CD4-positive, alpha-beta T cell treated with Interleukin-1 beta for 1 hour (primary cell): Measurements from ENCODE around the gene NFATC2.
A peak's percentile ranks its signal among the peaks of the same experiment; 100 is the strongest.

Experiments
- DNase-seq, 2 donors: peaks; one replicate each; pipeline ENCODE4 v3.0.0-alpha.2; 2020 to 2022

The NFATC2 gene

DNA sequence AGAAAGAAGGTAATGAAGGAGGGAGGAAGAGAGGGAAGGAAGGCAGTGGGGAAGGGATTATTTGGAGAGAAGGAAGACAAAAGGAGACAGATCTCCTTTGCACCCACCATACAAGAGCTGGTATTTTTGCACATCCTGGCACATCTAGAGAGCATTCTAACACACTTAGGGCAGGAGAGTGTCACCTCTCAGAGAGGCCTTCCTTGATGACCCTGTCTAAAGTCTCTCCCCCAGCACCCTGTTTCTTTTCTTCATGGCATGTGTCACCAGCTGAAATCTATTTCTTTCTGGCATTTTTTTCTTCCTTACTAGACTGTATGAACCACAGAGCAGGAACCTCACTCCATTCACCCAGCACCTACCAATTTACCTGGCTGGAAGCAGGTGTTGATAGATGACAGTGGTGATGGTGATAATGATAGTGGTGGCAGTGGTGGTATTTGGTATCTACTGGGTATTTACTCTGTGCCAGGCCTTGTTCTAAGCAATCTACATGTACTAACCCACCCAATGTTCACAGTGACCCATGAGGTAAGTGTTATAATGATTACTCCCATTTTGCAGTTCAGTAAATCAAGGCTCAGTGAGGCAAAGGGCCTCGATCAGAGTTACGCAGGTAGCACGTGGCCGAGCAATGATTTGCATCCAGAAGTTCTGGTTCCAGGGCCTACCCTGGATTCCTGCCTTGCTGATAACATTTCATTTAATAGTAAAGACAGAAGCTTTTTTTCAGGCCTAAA, 131.8 kb downstream of the NFATC2 start:
- no peak for DNase-seq

DNA sequence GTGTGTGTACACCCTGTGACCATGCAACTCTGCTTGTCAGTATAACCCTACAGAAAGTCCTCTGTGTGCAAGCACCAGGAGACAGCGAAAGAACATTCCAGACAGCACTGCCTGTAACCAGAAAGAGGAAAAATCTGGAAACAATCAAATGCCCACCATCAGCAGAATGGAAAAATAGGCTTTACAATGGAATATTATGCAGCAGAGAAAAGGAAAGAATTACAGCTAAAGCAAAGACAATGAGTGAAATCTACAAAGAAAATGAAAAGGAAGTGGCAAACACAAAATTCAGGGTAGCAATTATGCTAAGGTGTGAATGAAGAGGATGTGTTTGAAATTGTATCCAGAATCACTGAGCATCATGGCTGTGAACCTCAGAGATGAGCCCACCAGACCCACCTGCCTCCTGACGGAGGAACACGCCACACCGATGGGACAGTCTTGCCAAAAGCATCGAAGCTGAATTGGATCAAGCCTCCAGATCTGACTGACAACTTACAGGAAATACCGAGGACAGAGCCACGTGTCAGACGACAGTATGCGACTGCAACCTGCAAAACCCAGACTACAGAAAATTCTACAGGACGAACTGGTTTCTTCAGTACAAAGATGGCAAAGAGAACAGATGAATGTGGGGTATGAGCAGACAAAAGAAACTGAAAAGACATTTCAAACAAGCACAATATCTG, 133.2 kb downstream of the NFATC2 start:
- DNase-seq = no peak

DNA sequence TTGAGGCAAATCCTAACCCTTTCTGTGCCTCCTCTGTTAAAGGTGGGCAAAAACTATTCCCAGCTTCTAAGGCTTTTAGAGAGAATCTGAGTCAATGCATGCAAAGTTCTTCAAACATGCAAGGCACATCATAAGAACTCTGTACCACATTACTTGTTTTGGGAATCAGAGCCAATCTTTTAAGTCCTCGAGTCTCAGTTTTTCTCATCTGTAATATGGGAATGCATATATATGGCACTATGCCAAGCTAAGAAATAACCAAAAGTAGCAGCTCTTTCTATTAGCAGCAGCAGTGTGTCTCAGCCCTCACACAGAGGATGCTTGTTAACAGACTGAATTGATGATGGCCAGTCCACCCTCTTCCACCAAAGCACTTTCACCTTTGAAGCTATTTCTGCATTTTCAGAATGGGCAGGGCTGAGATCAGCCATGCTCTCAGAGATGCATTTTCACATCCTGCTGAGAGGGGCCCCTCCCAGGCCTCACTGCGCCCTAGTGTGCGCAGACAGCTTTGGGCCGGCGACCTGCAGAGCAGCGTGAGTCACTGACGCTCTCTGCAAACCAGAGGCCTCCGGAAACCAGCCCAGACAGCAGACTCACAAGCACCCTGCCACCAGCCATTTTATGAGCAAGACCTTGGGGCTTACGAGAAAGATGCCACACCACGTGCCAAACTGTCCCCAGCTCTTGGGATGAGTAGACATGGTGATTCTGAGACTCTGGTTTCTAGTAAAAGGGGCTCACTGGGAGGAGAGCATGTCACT, 138.0 kb downstream of the NFATC2 start:
- peak; percentile 89 to 90 for DNase-seq

DNA sequence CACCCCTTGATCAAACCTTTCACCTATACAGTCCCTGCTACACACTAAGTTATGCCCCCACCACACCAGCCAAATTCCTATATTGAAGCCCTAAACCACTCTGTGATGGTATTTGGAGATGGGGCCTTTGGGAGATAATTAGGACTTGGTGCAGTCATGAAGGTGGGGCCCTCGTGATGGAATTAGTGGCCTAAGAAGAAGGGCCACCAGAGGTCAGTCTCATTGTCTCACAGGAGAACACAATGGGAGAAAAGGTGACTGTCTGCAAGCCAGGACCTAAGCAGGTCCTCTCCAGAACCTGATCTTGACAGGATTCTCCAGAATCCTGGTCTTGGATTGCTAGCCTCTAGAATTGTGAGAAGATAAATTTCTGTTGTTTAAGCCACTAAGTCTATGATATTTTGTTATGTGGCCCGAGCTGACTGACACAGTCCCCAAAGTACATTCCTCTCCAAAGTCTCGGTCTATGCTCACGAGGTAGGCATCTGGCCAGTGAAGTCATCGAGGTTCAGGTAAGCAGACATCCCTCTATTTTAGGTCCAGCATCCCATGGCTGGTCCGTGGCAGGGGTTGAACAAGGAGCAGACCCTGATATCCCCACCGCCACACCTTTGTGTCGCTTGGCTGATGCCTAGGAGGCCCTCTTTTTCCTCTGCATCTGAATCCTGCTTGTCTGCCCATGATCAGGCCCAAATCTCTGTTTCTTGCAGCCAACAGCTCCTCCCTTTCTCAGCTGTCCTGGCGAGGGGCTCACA, 138.9 kb downstream of the NFATC2 start:
- DNase-seq = no peak

DNA sequence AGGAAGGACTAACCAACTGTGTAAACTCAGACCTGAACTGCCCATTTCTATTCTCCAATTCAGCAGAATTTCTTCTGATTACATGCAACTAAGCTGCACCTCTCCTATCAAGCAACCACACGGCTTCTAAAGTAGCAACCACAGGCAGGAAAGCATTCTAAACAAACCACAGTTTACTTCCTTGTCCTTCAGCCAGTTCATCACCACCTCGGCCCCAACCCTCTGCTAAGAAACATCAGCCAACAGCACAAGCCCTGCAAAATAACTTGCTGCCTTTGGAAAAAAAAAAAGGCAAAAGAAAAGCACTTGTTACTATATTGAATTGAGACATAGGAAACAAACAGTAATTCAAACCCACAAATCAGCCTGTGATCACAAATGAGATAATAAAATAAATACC, 140.3 kb downstream of the NFATC2 start:
- peak; percentile 51 to 64 for DNase-seq

DNA sequence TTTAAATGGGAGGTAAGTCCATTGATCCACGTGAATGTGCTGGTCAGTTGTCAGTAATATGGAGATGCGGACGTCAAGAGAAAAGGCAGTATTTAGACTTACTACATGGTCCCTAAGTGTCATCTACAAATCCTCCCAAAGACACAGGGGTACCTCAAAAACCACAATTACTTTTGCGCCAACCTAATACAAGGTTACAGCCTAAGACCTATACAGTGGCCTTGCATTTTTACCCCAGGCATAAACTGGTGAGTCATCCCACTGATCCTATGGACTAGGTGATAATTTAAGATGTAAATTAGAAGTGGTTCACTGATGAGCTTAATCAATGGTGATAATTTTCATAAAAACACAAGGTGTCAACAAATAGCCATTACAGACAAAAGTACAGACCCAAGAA, 141.0 kb downstream of the NFATC2 start:
- no peak for DNase-seq

DNA sequence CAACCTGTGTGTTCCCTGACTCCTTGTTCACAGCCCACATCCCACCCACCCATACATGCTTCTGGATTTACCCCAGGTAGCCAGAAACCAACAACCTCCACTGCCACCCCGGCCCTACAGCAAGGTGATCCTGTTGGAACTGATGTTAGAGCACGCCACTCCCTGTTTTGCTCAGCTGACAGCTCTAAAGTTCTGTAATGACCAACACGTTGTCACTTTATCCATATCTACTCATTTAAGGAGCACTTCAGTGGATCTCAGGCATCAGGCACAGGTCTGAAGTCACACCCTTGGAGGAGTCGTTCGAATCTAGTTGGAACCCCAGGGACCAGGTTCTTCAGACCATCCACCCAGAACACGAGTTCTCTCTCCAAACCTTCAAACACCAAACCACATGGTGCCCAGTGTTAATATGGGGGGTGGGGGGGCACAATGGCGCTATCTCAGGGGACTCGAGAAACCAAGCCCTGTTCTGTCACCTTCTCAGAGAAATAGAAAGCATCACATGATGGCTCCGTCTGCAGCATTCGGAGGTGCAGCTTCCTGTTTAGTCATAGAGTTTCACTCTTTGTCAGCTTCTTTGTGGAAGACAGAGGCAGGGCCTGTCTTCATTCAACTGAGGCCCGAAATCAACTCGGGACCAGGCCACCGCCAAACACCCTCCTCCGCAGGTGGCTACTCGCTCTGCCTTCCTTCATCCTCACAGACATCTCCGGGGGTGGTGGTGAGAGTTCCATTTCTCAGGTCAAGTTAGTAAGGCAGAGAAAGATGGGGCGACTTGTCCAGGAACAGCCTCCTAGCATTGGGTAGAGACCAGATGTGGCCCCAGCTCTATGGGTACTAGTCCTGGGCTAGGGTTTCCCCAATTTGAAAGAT, 142.2 kb downstream of the NFATC2 start:
- peak; percentile 79 to 83 for DNase-seq

DNA sequence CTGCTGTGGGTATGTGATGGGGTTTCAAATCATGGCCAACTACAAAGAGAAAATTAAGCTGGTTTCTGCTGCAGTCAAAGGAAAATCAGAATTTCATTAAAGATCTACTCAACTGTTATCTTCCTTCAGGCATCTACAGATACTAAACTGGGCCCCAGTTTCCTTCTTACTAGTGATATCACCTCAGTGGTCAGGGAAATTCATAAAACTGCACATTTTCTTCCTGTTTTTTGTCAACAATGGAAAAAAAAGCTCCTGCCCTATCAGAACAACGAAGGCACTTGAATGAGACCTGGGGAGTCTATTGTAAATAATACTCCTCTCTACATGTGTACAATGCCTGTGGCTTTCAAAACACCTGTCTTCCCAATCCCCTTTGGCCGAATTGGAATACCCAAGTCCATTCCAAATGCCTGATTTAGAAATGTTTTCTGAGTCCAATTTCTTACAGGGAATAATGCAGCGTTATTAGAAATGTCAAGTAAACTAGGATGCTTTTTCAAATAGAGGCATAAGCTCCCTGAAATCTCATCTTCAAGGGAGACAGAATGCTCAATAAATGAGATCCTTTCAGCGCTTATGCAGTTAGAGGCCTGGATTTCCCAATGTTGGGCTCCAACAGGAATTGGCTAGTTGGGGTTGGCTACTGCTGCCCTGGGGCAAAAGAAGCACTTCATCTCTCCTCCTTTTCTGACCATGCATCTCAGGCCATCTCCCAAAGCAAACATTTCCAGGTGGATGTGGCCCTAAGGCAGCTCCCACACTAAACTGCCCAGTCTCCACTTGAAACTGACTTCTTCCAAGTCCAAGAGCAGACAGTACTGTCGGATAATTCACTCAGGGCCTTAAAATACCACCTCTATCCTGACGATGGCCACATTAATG, 143.3 kb downstream of the NFATC2 start:
- no peak for DNase-seq

DNA sequence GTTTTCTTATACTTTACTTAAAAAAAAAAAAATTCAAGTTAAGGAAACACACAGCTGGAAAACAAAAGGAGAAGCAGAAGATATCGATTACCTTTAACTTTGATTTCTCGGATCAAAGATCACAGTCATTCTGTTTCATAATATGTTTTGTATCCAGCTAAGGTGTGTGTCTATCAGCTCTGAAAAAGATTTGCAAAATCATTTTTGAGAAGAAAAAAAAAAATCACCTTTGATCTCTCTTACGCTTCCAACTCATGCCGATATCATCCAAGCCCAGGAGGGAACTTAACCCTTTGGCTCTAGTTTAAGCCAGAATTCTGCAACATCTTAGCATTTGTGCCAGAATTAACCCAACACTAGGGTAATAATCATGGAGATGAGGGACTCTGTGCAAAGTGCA, 144.0 kb downstream of the NFATC2 start:
- DNase-seq = no peak

DNA sequence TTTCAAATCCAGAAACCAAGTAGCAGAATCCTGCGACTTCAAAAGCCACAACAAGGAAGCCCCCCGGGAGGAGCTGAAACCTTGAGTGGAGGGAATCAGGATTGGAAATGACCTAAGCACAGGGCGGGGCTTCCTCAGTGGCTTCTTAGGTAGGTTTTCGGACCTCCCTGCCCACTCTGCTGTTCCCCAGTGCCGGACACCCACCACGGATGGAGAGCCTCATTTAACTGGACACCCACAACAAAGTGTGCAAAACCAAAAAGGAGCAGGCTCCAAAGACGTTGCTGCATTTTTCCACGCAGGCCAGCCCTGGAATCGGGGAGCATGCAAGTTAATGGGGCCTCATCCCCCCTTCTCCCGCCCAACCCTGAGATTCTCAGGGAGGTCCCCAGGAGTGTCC, 144.4 kb downstream of the NFATC2 start:
- no peak for DNase-seq

DNA sequence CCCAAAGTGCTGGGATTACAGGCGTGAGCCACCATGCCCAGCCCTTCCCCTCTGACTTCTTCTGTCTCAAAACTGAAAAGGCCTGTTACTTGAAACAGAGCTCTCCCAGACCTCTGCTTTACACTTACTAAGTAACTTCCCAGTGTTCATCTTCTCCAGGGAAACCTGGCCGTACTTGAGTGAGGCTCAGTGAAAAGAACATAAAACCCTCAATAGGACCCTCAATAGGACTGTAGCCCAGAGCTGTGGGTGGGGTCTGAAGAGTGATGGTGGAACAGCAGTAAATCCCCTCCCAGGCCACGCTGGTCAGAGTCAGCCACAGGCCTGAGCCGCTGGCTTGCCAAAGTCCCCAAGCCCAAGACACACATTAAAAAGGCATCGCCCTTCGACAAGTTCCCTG, 145.4 kb downstream of the NFATC2 start:
- no peak for DNase-seq

DNA sequence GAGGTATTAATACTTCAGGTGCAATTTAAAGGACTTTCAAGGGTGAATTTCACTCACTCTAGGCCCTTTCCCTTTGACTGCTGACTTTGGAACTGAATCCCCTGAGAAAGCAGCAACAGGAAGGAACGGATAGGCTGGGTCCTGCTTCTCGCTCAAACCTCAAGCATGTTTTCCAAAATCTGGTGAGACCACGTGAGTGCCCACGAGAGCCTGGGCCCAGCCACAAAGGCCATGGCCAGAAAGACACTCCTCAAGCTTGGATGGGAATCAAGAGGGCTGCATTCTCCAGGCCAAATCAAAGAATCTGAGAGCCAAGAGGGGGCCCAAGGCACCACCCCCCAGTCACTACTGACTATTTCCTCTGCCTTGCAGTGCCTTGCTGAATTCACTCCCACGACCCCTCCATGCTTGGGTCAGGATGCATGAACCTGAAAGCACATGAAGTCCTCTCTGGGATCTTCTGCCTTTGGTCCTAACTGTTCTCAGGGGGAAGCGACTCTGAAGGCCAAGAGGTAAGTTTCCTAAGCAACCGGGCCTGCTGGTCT, 146.1 kb downstream of the NFATC2 start:
- DNase-seq = no peak

DNA sequence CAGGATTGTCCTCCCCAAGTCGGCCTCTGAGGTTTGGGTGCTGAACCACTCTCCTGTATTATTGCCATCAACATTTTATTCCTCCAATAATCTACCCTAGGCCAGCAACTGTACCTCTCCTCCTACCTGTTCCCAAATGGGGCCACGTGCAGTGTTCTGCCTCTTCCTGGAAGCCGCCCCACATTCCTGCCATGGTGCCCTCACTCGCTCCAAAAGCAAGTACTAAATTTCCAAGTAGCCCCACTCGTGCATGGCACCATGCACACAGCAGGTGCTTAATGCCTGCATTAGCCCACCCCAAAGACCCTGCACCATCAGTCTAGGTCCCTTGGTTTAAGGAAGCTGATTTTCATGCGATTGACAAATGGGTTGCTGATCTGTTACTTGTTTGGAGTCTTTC, 147.8 kb downstream of the NFATC2 start:
- DNase-seq = no peak

DNA sequence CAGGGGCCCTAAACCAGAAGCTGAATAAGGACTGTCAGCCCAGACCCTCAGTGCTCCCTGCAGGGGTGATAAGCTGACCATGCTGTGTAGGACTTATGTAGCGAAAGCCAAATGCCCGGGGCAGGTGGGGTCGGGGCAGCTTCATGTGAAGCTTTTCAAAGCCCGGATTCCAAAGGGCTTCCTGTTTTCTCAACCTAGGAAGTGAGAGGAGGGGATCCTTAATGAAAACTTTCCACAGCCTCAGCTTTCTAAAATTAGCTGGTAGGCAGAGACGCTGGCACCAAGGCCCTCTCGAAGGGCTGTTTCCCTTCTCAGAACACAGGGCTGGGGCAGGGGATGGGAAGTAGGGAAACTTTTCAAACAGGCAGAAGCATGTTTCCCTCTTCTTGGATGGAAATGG, 148.9 kb downstream of the NFATC2 start:
- no peak for DNase-seq

DNA sequence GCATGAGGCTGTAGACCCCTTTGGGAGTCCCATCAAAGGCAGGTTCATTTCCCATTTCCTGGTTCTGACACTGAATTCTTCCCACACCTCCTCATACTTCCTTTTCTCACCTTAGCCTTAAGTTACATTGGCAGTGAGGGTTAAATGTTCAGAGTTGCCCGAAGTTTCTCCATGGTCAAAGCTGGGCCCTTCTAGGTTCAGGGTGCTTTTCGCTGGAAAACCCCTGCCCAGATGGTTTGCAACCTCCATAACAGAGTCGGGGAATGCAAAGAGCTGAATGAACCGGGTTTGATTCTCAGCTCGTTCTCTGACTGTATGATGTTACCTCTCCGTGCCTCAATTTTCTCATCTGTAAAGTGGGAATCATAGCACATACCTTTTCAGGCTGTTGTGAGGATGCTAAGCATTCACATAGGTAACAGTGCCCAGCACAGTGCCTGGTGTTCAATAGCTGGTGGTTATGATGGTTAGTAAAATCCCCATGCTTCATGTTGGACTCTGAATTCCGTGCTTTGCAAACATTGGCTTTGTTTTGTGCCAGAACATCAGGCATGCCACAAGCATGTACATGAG, 149.8 kb downstream of the NFATC2 start:
- no peak for DNase-seq

DNA sequence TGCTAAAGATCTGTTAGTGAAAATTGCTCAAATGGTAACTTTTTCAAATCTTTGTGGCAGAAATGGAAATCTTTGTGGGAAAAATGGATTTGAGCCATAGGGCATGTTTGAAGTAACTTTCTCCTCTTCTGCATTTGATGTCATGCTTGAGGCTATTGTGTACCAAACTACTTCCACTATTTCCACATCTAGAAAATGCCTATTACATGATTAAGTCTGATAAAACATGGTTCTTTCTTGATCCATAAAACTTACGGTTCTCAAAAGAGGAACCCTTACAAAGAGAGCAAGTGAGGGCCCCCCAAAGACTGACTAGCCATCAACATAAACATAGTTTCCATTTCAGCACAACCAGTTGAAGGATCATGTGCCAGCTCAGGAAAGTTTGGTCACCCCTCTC, 150.6 kb downstream of the NFATC2 start:
- no peak for DNase-seq

DNA sequence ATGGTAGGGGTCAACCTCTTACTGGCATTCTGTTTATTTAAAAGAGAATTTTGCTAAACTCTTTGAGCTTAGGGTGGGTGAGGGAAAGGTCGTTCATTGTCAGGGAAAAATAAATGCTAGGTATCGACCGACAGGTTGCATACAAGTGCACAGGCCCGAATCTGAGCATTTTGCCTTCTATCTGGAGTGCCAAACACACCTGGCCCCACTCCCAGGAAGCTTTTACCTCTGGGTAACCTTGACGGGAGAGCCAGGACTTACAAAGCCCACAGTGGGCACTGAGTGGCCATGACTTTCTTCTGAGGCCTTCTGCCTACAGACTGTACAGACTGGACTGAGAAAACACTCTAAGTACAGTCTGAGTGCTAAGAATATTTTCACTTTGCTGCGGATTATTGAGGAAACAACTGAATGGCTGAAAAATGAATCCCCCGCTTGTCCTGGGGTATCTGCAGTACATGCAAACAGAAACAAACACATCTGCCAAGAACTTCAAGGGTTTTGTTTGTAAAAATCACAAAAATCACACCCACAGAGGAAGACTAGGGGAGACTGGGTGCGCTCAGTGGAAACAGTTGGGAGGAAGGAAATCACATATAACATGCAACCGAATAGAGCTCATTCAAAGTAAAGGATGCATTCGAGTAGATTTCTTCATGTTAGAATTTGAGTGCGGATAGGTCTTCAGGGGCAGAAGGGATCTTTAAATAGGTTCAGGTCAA, 152.8 kb downstream of the NFATC2 start:
- DNase-seq = no peak

DNA sequence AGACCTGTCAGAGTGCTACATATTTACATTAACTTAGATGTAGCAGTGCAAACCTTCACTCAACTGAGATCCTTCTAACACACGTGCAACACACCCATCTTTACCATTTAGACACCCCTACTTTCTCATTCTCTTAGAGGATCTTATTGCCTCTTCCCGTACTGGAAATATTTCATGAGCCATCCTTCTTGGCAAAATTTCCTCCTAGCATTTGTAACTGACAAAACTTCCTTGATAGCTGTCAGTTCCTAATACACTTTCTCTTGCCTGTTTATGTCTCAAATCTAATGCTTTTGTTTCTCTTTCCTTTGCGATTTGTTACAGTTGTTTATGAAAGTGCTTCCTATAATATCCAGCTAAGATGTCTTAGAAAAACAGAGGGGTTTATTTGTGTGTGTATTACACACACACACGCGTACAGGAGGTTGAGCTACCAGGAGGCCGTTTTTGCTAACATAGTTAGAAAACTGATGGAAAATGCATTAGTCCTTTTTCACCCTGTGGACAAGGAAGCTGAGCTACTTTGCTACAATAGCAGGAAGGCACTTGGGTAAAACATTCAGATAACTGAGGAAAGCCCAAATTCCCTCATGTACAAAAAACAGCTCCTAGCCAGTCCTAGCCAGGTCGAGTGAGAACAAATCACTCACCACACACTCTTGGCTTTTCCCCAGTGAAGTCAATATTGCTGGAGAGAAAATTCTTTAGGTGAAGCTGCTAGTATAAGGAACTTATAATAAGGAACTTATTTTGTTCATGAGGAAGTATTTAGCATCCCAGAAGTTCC, 153.6 kb downstream of the NFATC2 start:
- DNase-seq = no peak

DNA sequence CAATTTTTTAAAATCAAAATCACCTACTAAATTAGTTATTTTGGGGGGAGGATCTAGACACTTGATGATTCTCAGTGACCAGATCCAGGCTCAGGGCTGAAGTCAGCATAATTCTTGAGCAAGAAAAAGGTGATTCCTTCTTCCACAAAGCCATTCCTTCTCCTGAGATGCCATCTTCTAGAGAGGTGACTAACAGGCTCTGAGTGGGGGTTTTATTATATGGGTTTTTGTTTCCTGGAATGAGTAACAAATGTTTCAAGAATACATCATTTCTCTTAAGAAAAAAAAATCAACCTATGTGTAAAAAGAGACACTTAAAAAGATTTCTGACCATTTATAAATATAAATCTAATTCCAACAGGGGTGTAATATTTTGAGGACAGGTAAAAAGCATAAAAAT, 154.3 kb downstream of the NFATC2 start:
- DNase-seq = no peak
